ACC112 (cell line): ENCODE results near the gene MYCN.

Experiments used
- H2AFZ ChIP-seq: fragments of 200-600 bp; sonication (generic); one replicate; pipeline ENCODE4 v1.6.0; 2017; ENCODE audit warnings: antibody characterized with exemption, low read length; ENCODE audit not compliant: unreplicated experiment
- H3K27ac ChIP-seq: fragments of 200-600 bp; sonication (generic); 2 replicates; pipeline ENCODE4 v1.5.1; 2014; ENCODE audit warnings: low read depth, mild to moderate bottlenecking, antibody characterized with exemption, low read length, moderate library complexity
- H3K27me3 ChIP-seq: fragments of 200-600 bp; sonication (generic); 2 replicates; pipeline ENCODE4 v1.6.1; 2014; ENCODE audit warnings: mild to moderate bottlenecking, antibody characterized with exemption, low read length, moderate library complexity, mixed read lengths; ENCODE audit not compliant: insufficient read depth
- H3K36me3 ChIP-seq: fragments of 200-600 bp; sonication (generic); 2 replicates; pipeline ENCODE4 v1.6.1; 2016; ENCODE audit warnings: mild to moderate bottlenecking, antibody characterized with exemption, low read length, moderate library complexity, mixed read lengths; ENCODE audit not compliant: insufficient read depth
- H3K4me1 ChIP-seq: fragments of 200-600 bp; sonication (generic); one replicate; pipeline ENCODE4 v1.6.1; 2016; ENCODE audit warnings: low read length, mixed read lengths; ENCODE audit not compliant: insufficient read depth, unreplicated experiment, control insufficient read depth
- H3K4me3 ChIP-seq: fragments of 200-600 bp; sonication (generic); 2 replicates; pipeline ENCODE4 v1.5.1; 2014; ENCODE audit warnings: mild to moderate bottlenecking, low read depth, low read length
- H3K79me2 ChIP-seq: fragments of 200-600 bp; sonication (generic); one replicate; pipeline ENCODE4 v1.6.0; 2016; ENCODE audit warnings: low read length; ENCODE audit not compliant: control insufficient read depth, unreplicated experiment, insufficient read depth

The MYCN gene

GRCh38 chr2:15939556-15939853 is 845 bp upstream of the MYCN start:
- Histone ChIP-seq H3K36me3 (no peaks in the 10 kb centered on the region), H3K4me3 (0 out of 2 replicates have a peak overlapping the region, but pooled peaks have one; percentile 66), H2AFZ (no peak overlapping the region), H3K27me3 (peaks cover 65% of the 10 kb centered on the region), H3K4me1 (no peaks in the 10 kb centered on the region), H3K27ac (no peak overlapping the region), H3K79me2 (no peaks in the 10 kb centered on the region)

GRCh38 chr2:15940661-15941480 is 521 bp downstream of the MYCN start:
- Histone ChIP-seq H3K36me3 (no peaks in the 10 kb centered on the region), H3K27ac (no peak overlapping the region), H3K79me2 (no peaks in the 10 kb centered on the region), H3K4me1 (no peaks in the 10 kb centered on the region), H3K27me3 (peaks cover 66% of the 10 kb centered on the region), H2AFZ (no peak overlapping the region), H3K4me3 (no peak overlapping the region)

- H2AFZ ChIP-seq = no peak overlapping the region
- H3K4me3 ChIP-seq = no peak overlapping the region
- peaks cover 66% of the 10 kb centered on the region for H3K27me3 ChIP-seq
- no peak overlapping the region for H3K27ac ChIP-seq
- H3K79me2 ChIP-seq = no peaks in the 10 kb centered on the region
- no peaks in the 10 kb centered on the region for H3K4me1 ChIP-seq
- no peaks in the 10 kb centered on the region for H3K36me3 ChIP-seq
Measured at GRCh38 chr2:15941481-15941850, 1.1 kb downstream of the MYCN start.

GRCh38 chr2:15941871-15942710 is 1.7 kb downstream of the MYCN start:
- Histone ChIP-seq H3K4me1 (no peaks in the 10 kb centered on the region), H3K4me3 (no peak overlapping the region)

GRCh38 chr2:15942711-15943345 is 2.5 kb downstream of the MYCN start:
- Histone ChIP-seq H3K4me3 (no peak overlapping the region), H3K27ac (no peak overlapping the region), H3K27me3 (peaks cover 63% of the 10 kb centered on the region)

More at GRCh38 chr2:15941871-15942710, 1.7 kb downstream of the MYCN start:
- H3K79me2 ChIP-seq = no peaks in the 10 kb centered on the region
- H3K27me3 ChIP-seq = peaks cover 66% of the 10 kb centered on the region
- H3K36me3 ChIP-seq = no peaks in the 10 kb centered on the region
- H2AFZ ChIP-seq = no peak overlapping the region
- H3K27ac ChIP-seq = no peak overlapping the region

GRCh38 chr2:15943378-15944280 is 3.3 kb downstream of the MYCN start:
- Histone ChIP-seq H2AFZ (no peak overlapping the region), H3K27me3 (peaks cover 56% of the 10 kb centered on the region), H3K36me3 (no peaks in the 10 kb centered on the region), H3K79me2 (no peaks in the 10 kb centered on the region), H3K4me1 (no peaks in the 10 kb centered on the region), H3K27ac (no peak overlapping the region), H3K4me3 (no peak overlapping the region)

More at GRCh38 chr2:15942711-15943345, 2.5 kb downstream of the MYCN start:
- Histone ChIP-seq H2AFZ (no peak overlapping the region), H3K79me2 (no peaks in the 10 kb centered on the region), H3K4me1 (no peaks in the 10 kb centered on the region), H3K36me3 (no peaks in the 10 kb centered on the region)

- Histone ChIP-seq H2AFZ (no peak overlapping the region), H3K27me3 (peaks cover 48% of the 10 kb centered on the region), H3K4me3 (no peak overlapping the region), H3K79me2 (no peaks in the 10 kb centered on the region), H3K36me3 (no peaks in the 10 kb centered on the region), H3K4me1 (no peaks in the 10 kb centered on the region), H3K27ac (no peak overlapping the region)
Measured at GRCh38 chr2:15944325-15945017, 4.1 kb downstream of the MYCN start.

GRCh38 chr2:15945909-15946705 is 5.8 kb downstream of the MYCN start:
- Histone ChIP-seq H3K4me1 (no peaks in the 10 kb centered on the region), H3K4me3 (no peak overlapping the region), H3K79me2 (no peaks in the 10 kb centered on the region), H2AFZ (no peak overlapping the region), H3K27me3 (peaks cover 32% of the 10 kb centered on the region), H3K36me3 (no peaks in the 10 kb centered on the region), H3K27ac (no peak overlapping the region)

GRCh38 chr2:15946983-15947382 is 6.6 kb downstream of the MYCN start:
- Histone ChIP-seq H3K27me3 (peaks cover 23% of the 10 kb centered on the region), H3K4me1 (no peaks in the 10 kb centered on the region), H3K36me3 (no peaks in the 10 kb centered on the region), H3K79me2 (no peaks in the 10 kb centered on the region), H2AFZ (no peak overlapping the region), H3K27ac (no peak overlapping the region), H3K4me3 (no peak overlapping the region)
